B cell (primary cell): ENCODE data around the gene COQ5. TPM values are rescaled to one million over a fixed set of nuclear protein-coding genes. Genes with fewer than 3 reads are reported as not detected.

Source experiments
- ATAC-seq: fragments of 200-7000 bp; cut with Tn5 transposase; one replicate; pipeline ENCODE4 v1.10.0; 2021; ENCODE audit warnings: low read depth, mild to moderate bottlenecking, moderate number of reproducible peaks, moderate library complexity
- CTCF ChIA-PET: fragments of 350-600 bp; sonication (Branson Sonifier 250); formaldehyde crosslinking; loops from one replicate; lab custom pipeline; 2021; ENCODE audit warnings: antibody characterized with exemption, inconsistent platforms; lab: Charles Lee
- POLR2A ChIA-PET: fragments of 350-600 bp; sonication (Branson Sonifier 250); formaldehyde crosslinking; loops from one replicate; lab custom pipeline; 2021; ENCODE audit warnings: antibody characterized with exemption; lab: Charles Lee
- DNase-seq: peaks from one replicate; pipeline ENCODE4 v3.0.0; 2013
- H2AFZ ChIP-seq: 2 replicates; pipeline ENCODE4 v1.6.1; 2012; ENCODE audit warnings: mild to moderate bottlenecking, low read depth, low read length; ENCODE audit not compliant: insufficient read depth, poor library complexity, severe bottlenecking
- H3K27ac ChIP-seq, 2 donors: 1 replicate in 1 of 2; 2 replicates in 1 of 2; pipeline ENCODE4 v1.5.1; 2012 to 2013; ENCODE audit warnings: low read length in 2 of 2, mild to moderate bottlenecking in 2 of 2, moderate library complexity in 1 of 2
- H3K27me3 ChIP-seq, 4 experiments: fragments of 200-600 bp in 1 of 4; sonication (generic) in 1 of 4; replicated peaks in 1 of 4; 1 replicate in 2 of 4; 2 replicates in 2 of 4; pipeline versions ENCODE4 v1.6.1 to v1.7.0; 2013 to 2016; ENCODE audit warnings: low read length in 3 of 4, mild to moderate bottlenecking in 2 of 4, mixed read lengths in 1 of 4, moderate library complexity in 1 of 4; ENCODE audit not compliant: insufficient read depth in 4 of 4, control insufficient read depth in 3 of 4; ENCODE audit errors: control extremely low read depth in 1 of 4
- H3K36me3 ChIP-seq, 2 experiments: replicated peaks in 1 of 2; 1 replicate in 1 of 2; 2 replicates in 1 of 2; pipeline versions ENCODE4 v1.6.1 to v1.7.1; 2013; ENCODE audit warnings: low read length in 1 of 2; ENCODE audit not compliant: insufficient read depth in 2 of 2, control insufficient read depth in 1 of 2; ENCODE audit errors: control extremely low read depth in 1 of 2, extremely low read depth in 1 of 2
- H3K4me1 ChIP-seq, 2 donors: fragments of 200-600 bp in 1 of 2; sonication (generic) in 1 of 2; 1 replicate in 1 of 2; 2 replicates in 1 of 2; pipeline versions ENCODE4 v1.5.1 to v1.6.1; 2013 to 2017; ENCODE audit warnings: low read length in 2 of 2; ENCODE audit not compliant: control insufficient read depth in 2 of 2, insufficient read depth in 2 of 2
- H3K4me2 ChIP-seq: replicated peaks from 2 replicates; pipeline ENCODE3; 2012; ENCODE audit warnings: mild to moderate bottlenecking, low read depth, low read length; ENCODE audit not compliant: poor library complexity, severe bottlenecking
- H3K4me3 ChIP-seq, 5 experiments: fragments of 200-600 bp in 1 of 5; sonication (generic) in 1 of 5; 1 replicate in 3 of 5; 2 replicates in 2 of 5; pipeline versions ENCODE4 v1.5.1 to v1.7.0; 2011 to 2016; ENCODE audit warnings: low read length in 4 of 5, mild to moderate bottlenecking in 4 of 5, low read depth in 2 of 5, control low read depth in 1 of 5, moderate library complexity in 1 of 5; ENCODE audit not compliant: insufficient read depth in 1 of 5; ENCODE audit errors: control extremely low read depth in 1 of 5, extremely low read depth in 1 of 5
- H3K79me2 ChIP-seq: fragments of 200-600 bp; sonication (generic); one replicate; pipeline ENCODE4 v1.6.0; 2016; ENCODE audit warnings: low read length; ENCODE audit not compliant: control insufficient read depth, insufficient read depth
- H3K9ac ChIP-seq: fragments of 200-600 bp; sonication (generic); 2 replicates; pipeline ENCODE4 v1.6.1; 2017; ENCODE audit warnings: mild to moderate bottlenecking, low read length, moderate library complexity
- H3K9me3 ChIP-seq, 3 donors: one replicate each; pipeline versions ENCODE4 v1.6.1 to v1.7.1; 2013; ENCODE audit warnings: low read length in 2 of 3; ENCODE audit not compliant: control insufficient read depth in 2 of 3, insufficient read depth in 1 of 3; ENCODE audit errors: control extremely low read depth in 1 of 3
- H4K20me1 ChIP-seq: 2 replicates; pipeline ENCODE4 v1.6.0; 2012; ENCODE audit warnings: mild to moderate bottlenecking, low read length; ENCODE audit not compliant: insufficient read depth, control insufficient read depth, poor library complexity, severe bottlenecking
- H3K27ac Mint-ChIP-seq: one replicate; pipeline ENCODE4 v1.8.0; 2021; ENCODE audit warnings: mixed read lengths
- H3K27me3 Mint-ChIP-seq: one replicate; pipeline ENCODE4 v1.8.0; 2021; ENCODE audit warnings: mixed read lengths
- H3K4me1 Mint-ChIP-seq: one replicate; pipeline ENCODE4 v1.8.0; 2021; ENCODE audit warnings: mixed read lengths
- H3K4me3 Mint-ChIP-seq: one replicate; pipeline ENCODE4 v1.8.0; 2021; ENCODE audit warnings: mixed read lengths
- H3K9me3 Mint-ChIP-seq: one replicate; pipeline ENCODE4 v1.8.0; 2022; ENCODE audit warnings: mixed read lengths; ENCODE audit not compliant: insufficient read depth
- EZH2 ChIP-seq: IDR thresholded peaks from 2 replicates; pipeline ENCODE4 v1.6.1; 2012; ENCODE audit warnings: borderline replicate concordance, low read depth, mild to moderate bottlenecking, moderate library complexity, low read length; ENCODE audit not compliant: insufficient read depth, poor library complexity, severe bottlenecking
- WGBS: methylation state at CpG from one replicate; pipeline ENCODE4 v1.1.5; 2013; ENCODE audit warnings: missing lambda C conversion rate; ENCODE audit not compliant: insufficient coverage; 5-methylcytosine and 5-hydroxymethylcytosine counted together
- intact Hi-C: fragments of 100-400 bp; cut with micrococcal nuclease; formaldehyde crosslinking; loops from one replicate; pipeline ENCODE4 v1.10.0; 2022
- polyA plus RNA-seq: library from polyadenylated mRNA; depleted of rRNA; stranded (reverse); fragments of >200 nt; gene quantifications from 2 replicates; pipeline ENCODE4 v1.2.3, GENCODE V29; 2012
- total RNA-seq, 2 donors: library from RNA; stranded (reverse); fragments of 120-200 nt in 1 of 2; gene quantifications; 1 replicate in 1 of 2; 2 replicates in 1 of 2; pipeline versions ENCODE4 v1.2.3 to v1.2.4, GENCODE V29; 2013 to 2022
- TF ChIP-seq, protein P1 (sequence below): fragments of 200-600 bp; IDR thresholded peaks from one replicate; pipeline ENCODE4 v1.8.0; 2022; ENCODE audit warnings: antibody characterized with exemption, mild to moderate bottlenecking

Gene COQ5
- total and polyA plus RNA-seq, 2 donors (not counting 1 experiment from before 2014, with no cell fraction given): 9.8 to 22.1 TPM

DNA sequence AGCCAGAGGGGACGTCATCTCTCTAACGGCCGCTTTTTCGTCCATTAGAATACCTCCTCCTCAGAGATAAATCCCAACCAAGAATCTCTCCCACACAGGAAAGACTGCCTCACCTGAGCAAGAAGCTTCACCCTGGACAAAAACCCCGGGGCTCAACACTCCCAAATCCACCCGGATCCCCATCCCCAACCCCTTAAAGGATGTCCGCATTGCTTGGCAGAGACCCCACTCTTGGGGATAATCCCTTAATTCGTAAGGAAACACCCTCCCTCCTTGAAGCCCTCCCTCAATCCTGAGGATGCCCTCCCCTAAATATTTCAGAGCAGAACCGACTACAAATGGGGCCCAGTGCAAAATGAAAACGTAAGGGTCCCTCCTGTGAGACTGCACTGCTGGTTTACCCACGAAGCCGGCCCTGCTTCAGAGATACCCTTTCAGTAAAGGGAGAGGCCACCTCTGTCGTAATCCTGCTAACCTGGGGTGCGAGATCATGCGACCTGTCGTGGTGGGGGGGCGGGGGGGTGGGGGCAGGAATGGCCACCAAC lies 33.7 kb downstream of the COQ5 start:
- peak overlapping the region; percentile 83 for H2AFZ ChIP-seq

More for the DNA sequence above, 33.7 kb downstream of the COQ5 start:
- Histone ChIP-seq H3K4me2 (peak overlapping the region; percentile 87), H3K27ac (peak overlapping the region; percentile 30 to 78), H4K20me1 (peaks cover 20% of the 10 kb centered on the region), H3K4me3 (peak overlapping the region in 4 of 5 experiments; percentile 73 to 90 (median 85)), H3K79me2 (peaks cover 24% of the 10 kb centered on the region), H3K9me3 (no peaks in the 10 kb centered on the region), H3K27me3 (no peaks in the 10 kb centered on the region), H3K4me1 (peaks cover 17% of the 10 kb centered on the region in 2 donors), H3K9ac (peak overlapping the region; percentile 82), H3K36me3 (peaks cover 0 to 5% of the 10 kb centered on the region in 2 experiments)
- 50% methylated on average over 12 of the region's 17 CpGs for WGBS
- DNase-seq (no peak), ATAC-seq (no peak)
- CTCF ChIA-PET: interaction anchor here (0.5 to 2.1 kb wide), 10 partner anchors 25 to 1040 kb away, joined by 3 to 10 read pairs (median 4); partner anchors contain the start of genes COQ5 and RNU4-1
- peak overlapping the region; percentile 93 for H3K27ac Mint-ChIP-seq
- no peaks in the 10 kb centered on the region for H3K27me3 Mint-ChIP-seq
- intact Hi-C loops: loop anchor here (1.0 to 5.0 kb wide), 2 partner anchors 34 to 87 kb away; partner anchors contain the start of genes COQ5 and POP5
- peaks cover 28% of the 10 kb centered on the region for H3K4me1 Mint-ChIP-seq
- H3K4me3 Mint-ChIP-seq: peak overlapping the region; percentile 98
- no peaks in the 10 kb centered on the region for H3K9me3 Mint-ChIP-seq
- TF ChIP-seq, protein P1, sequence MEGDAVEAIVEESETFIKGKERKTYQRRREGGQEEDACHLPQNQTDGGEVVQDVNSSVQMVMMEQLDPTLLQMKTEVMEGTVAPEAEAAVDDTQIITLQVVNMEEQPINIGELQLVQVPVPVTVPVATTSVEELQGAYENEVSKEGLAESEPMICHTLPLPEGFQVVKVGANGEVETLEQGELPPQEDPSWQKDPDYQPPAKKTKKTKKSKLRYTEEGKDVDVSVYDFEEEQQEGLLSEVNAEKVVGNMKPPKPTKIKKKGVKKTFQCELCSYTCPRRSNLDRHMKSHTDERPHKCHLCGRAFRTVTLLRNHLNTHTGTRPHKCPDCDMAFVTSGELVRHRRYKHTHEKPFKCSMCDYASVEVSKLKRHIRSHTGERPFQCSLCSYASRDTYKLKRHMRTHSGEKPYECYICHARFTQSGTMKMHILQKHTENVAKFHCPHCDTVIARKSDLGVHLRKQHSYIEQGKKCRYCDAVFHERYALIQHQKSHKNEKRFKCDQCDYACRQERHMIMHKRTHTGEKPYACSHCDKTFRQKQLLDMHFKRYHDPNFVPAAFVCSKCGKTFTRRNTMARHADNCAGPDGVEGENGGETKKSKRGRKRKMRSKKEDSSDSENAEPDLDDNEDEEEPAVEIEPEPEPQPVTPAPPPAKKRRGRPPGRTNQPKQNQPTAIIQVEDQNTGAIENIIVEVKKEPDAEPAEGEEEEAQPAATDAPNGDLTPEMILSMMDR: no peak
- no peak for TF ChIP-seq EZH2
- POLR2A ChIA-PET: interaction anchor here (0.6 to 2.0 kb wide), 3 partner anchors 14 to 43 kb away, joined by 3 to 26 read pairs (median 3); partner anchors contain the start of gene SRSF9
